H1 (cell line): ENCODE measurements around the gene C1GALT1. TPM values are rescaled to one million over a fixed set of nuclear protein-coding genes. Genes with fewer than 3 reads are reported as not detected.
A peak's percentile ranks its signal among the peaks of the same experiment; 100 is the strongest.

ENCODE experiments used
- CTCF ChIA-PET: fragments of 300-600 bp; sonication (Branson Sonifier 250); formaldehyde crosslinking; loops from one replicate; lab custom pipeline; 2021; ENCODE audit not compliant: partially characterized antibody; lab: Charles Lee
- POLR2A ChIA-PET: fragments of 300-600 bp; sonication (Branson Sonifier 250); formaldehyde crosslinking; loops from one replicate; lab custom pipeline; 2021; ENCODE audit warnings: inconsistent platforms; ENCODE audit not compliant: partially characterized antibody; lab: Charles Lee
- DNase-seq, 2 experiments: peaks; one replicate each; pipeline versions ENCODE4 v3.0.0 to v3.0.0-alpha.2; 2010 to 2022; ENCODE audit warnings: low spot score in 2 of 2, low read depth in 1 of 2, mixed read lengths in 1 of 2
- FAIRE-seq: peaks from 2 replicates; lab custom pipeline; 2011; peaks lifted over from hg19 to GRCh38; lab: Jason Lieb, UNC
- H2AFZ ChIP-seq: 2 replicates; pipeline ENCODE4 v1.8.1; 2012; ENCODE audit warnings: low read length, inconsistent platforms
- H2AK5ac ChIP-seq: 2 replicates; pipeline ENCODE4 v1.6.1; 2013; ENCODE audit warnings: low read depth, low read length
- H2BK120ac ChIP-seq: replicated peaks from 2 replicates; pipeline ENCODE3; 2013; ENCODE audit warnings: low read depth, low read length, inconsistent platforms
- H2BK12ac ChIP-seq: 2 replicates; pipeline ENCODE4 v1.6.1; 2013; ENCODE audit warnings: low read depth, low read length
- H2BK15ac ChIP-seq: 2 replicates; pipeline ENCODE4 v1.6.1; 2013; ENCODE audit warnings: low read length
- H2BK20ac ChIP-seq: 2 replicates; pipeline ENCODE4 v1.6.1; 2013; ENCODE audit warnings: low read length
- H2BK5ac ChIP-seq: 2 replicates; pipeline ENCODE4 v1.6.1; 2013; ENCODE audit warnings: low read depth, low read length
- H3K14ac ChIP-seq: 2 replicates; pipeline ENCODE4 v1.6.1; 2013; ENCODE audit warnings: inconsistent platforms; ENCODE audit not compliant: insufficient read length
- H3K18ac ChIP-seq: 2 replicates; pipeline ENCODE4 v1.6.1; 2013; ENCODE audit warnings: low read length; ENCODE audit errors: extremely low read depth
- H3K23ac ChIP-seq: 2 replicates; pipeline ENCODE4 v1.6.1; 2013; ENCODE audit warnings: inconsistent platforms; ENCODE audit not compliant: insufficient read length
- H3K23me2 ChIP-seq: 2 replicates; pipeline ENCODE4 v1.6.1; 2013; ENCODE audit warnings: low read depth, low read length
- H3K27ac ChIP-seq: 2 replicates; pipeline ENCODE4 v1.6.1; 2011; ENCODE audit warnings: low read depth, low read length, inconsistent platforms
- H3K27me3 ChIP-seq, 4 experiments: replicated peaks in 1 of 4; 1 replicate in 1 of 4; 2 replicates in 3 of 4; pipeline versions ENCODE4 v1.6.1 to v1.8.1; 2011 to 2013; ENCODE audit warnings: low read length in 3 of 4, mild to moderate bottlenecking in 3 of 4, inconsistent platforms in 2 of 4, mixed read lengths in 2 of 4, moderate library complexity in 1 of 4; ENCODE audit not compliant: control insufficient read depth in 3 of 4, insufficient read depth in 3 of 4; ENCODE audit errors: extremely low read depth in 1 of 4
- H3K36me3 ChIP-seq, 4 experiments: 2 replicates each; pipeline versions ENCODE4 v1.6.1 to v1.8.1; 2011 to 2013; ENCODE audit warnings: mild to moderate bottlenecking in 4 of 4, low read length in 3 of 4, moderate library complexity in 2 of 4, control low read depth in 1 of 4, inconsistent platforms in 1 of 4; ENCODE audit not compliant: insufficient read depth in 4 of 4, control insufficient read depth in 2 of 4
- H3K4ac ChIP-seq: replicated peaks from 2 replicates; pipeline ENCODE3; 2013; ENCODE audit warnings: low read length, low read depth, mixed read lengths, inconsistent platforms; ENCODE audit not compliant: insufficient read length
- H3K4me1 ChIP-seq, 4 experiments: replicated peaks in 1 of 4; 1 replicate in 1 of 4; 2 replicates in 3 of 4; pipeline versions ENCODE4 v1.6.1 to v1.8.1; 2011 to 2013; ENCODE audit warnings: low read length in 3 of 4, inconsistent platforms in 2 of 4, mixed read lengths in 1 of 4; ENCODE audit not compliant: insufficient read depth in 4 of 4, control insufficient read depth in 3 of 4
- H3K4me2 ChIP-seq, 2 experiments: 2 replicates each; pipeline versions ENCODE4 v1.6.1 to v1.8.1; 2011 to 2013; ENCODE audit warnings: low read depth in 2 of 2, low read length in 2 of 2, control low read depth in 1 of 2, inconsistent platforms in 1 of 2, mild to moderate bottlenecking in 1 of 2; ENCODE audit not compliant: insufficient read depth in 1 of 2
- H3K4me3 ChIP-seq, 4 experiments: fragments of 200-600, 300-600 bp in 1 of 4; sonication (generic), shearing (Covaris generic), sonication (Bioruptor Twin) in 1 of 4; 2 replicates each; pipeline versions ENCODE4 v1.5.1 to v1.8.1; 2011 to 2016; ENCODE audit warnings: low read length in 4 of 4, low read depth in 3 of 4, control low read depth in 2 of 4, inconsistent platforms in 2 of 4, mild to moderate bottlenecking in 2 of 4, mixed read lengths in 1 of 4, moderate library complexity in 1 of 4; ENCODE audit not compliant: insufficient read depth in 2 of 4; ENCODE audit errors: extremely low read depth in 1 of 4
- H3K56ac ChIP-seq: replicated peaks from 2 replicates; pipeline ENCODE3; 2013; ENCODE audit warnings: low read depth, mild to moderate bottlenecking, mixed read lengths, low read length, inconsistent platforms; ENCODE audit not compliant: insufficient read length
- H3K79me1 ChIP-seq: 2 replicates; pipeline ENCODE4 v1.6.1; 2013; ENCODE audit warnings: low read depth, low read length, control low read depth
- H3K79me2 ChIP-seq, 2 experiments: 2 replicates each; pipeline versions ENCODE4 v1.6.1 to v1.8.1; 2012 to 2013; ENCODE audit warnings: low read length in 2 of 2, mild to moderate bottlenecking in 2 of 2, inconsistent platforms in 1 of 2; ENCODE audit not compliant: insufficient read depth in 2 of 2, control insufficient read depth in 1 of 2
- H3K9ac ChIP-seq, 4 experiments: replicated peaks in 1 of 4; 1 replicate in 1 of 4; 2 replicates in 3 of 4; pipeline versions ENCODE4 v1.6.1 to v1.8.1; 2011 to 2013; ENCODE audit warnings: low read depth in 3 of 4, low read length in 3 of 4, control low read depth in 2 of 4, mild to moderate bottlenecking in 2 of 4, moderate library complexity in 2 of 4, inconsistent platforms in 1 of 4; ENCODE audit errors: extremely low read depth in 1 of 4
- H3K9me3 ChIP-seq, 2 experiments: 2 replicates each; pipeline versions ENCODE4 v1.6.1 to v1.8.1; 2012 to 2013; ENCODE audit warnings: mild to moderate bottlenecking in 2 of 2, moderate library complexity in 2 of 2, control low read depth in 1 of 2, inconsistent platforms in 1 of 2, low read depth in 1 of 2, low read length in 1 of 2, mixed read lengths in 1 of 2; ENCODE audit not compliant: insufficient read depth in 2 of 2
- H4K20me1 ChIP-seq, 2 experiments: replicated peaks in 1 of 2; 2 replicates each; pipeline versions ENCODE3 to v1.8.1; 2011 to 2013; ENCODE audit warnings: inconsistent platforms in 2 of 2, low read length in 2 of 2, mild to moderate bottlenecking in 1 of 2; ENCODE audit not compliant: insufficient read depth in 2 of 2, control insufficient read depth in 1 of 2
- H4K5ac ChIP-seq: 2 replicates; pipeline ENCODE4 v1.6.1; 2013; ENCODE audit warnings: low read length, low read depth, mixed read lengths, inconsistent platforms; ENCODE audit not compliant: insufficient read length
- H4K8ac ChIP-seq: 2 replicates; pipeline ENCODE4 v1.8.0; 2013; ENCODE audit warnings: mild to moderate bottlenecking, moderate library complexity, low read length, inconsistent platforms; ENCODE audit not compliant: insufficient read depth; ENCODE audit errors: extremely low read depth
- H4K91ac ChIP-seq: replicated peaks from 2 replicates; pipeline ENCODE3; 2013; ENCODE audit warnings: low read length, mixed read lengths, inconsistent platforms; ENCODE audit not compliant: insufficient read length
- EP300 ChIP-seq, 2 experiments: IDR thresholded peaks; 1 replicate in 1 of 2; 2 replicates in 1 of 2; pipeline ENCODE4 v1.6.1; 2011 to 2012; ENCODE audit warnings: low read depth in 2 of 2, low read length in 2 of 2, mild to moderate bottlenecking in 2 of 2, borderline replicate concordance in 1 of 2, inconsistent platforms in 1 of 2, moderate library complexity in 1 of 2
- WGBS, 2 experiments: shearing (Covaris generic) in 1 of 2; methylation state at CpG; one replicate each; pipeline versions ENCODE4 v1.1.6 to v1.1.7; 2013 to 2015; ENCODE audit warnings: low lambda C conversion rate in 2 of 2, mixed read lengths in 2 of 2, inconsistent platforms in 1 of 2, low coverage in 1 of 2, missing lambda C conversion rate in 1 of 2; ENCODE audit not compliant: insufficient replicate concordance in 2 of 2, insufficient coverage in 1 of 2, insufficient read length in 1 of 2; ENCODE audit errors: extremely low coverage in 1 of 2, missing lambda C conversion rate in 1 of 2; 5-methylcytosine and 5-hydroxymethylcytosine counted together
- polyA plus RNA-seq, 7 experiments: library from polyadenylated mRNA; depleted of rRNA in 3 of 7; stranded (reverse) in 5 of 7; unstranded in 2 of 7; fragments of >200 nt in 5 of 7; fragments of 200-250 nt in 2 of 7; gene quantifications; 1 replicate in 5 of 7; 2 replicates in 1 of 7; 4 replicates in 1 of 7; pipeline versions ENCODE4 v1.2.1 to v1.2.3, GENCODE V29; 2011 to 2013; ENCODE audit warnings: missing spikeins in 2 of 7, mixed read lengths in 2 of 7
- total RNA-seq: library from RNA; stranded (reverse); fragmentation: NEBNext Ultra II Directional; extraction: Animal tissue kit (Norgen Biotek cat#: 25700); gene quantifications from 2 replicates; pipeline ENCODE4 v1.2.1, GENCODE V29; 2021

Gene C1GALT1
- total and polyA plus RNA-seq, 2 of the 8 experiments (the other 6 are each of a cell fraction or from before 2014, with no cell fraction given): 18.7 to 94.2 TPM

- H3K36me3 ChIP-seq: peaks cover 0 to 41% (median 21%) of the 10 kb centered on the region in 4 experiments; a peak in 4 of 8 replicates
- no peaks in the 10 kb centered on the region for H3K27me3 ChIP-seq
- H3K79me1 ChIP-seq: peaks cover 6% of the 10 kb centered on the region; the same call in 1 of the 2 replicates
- no peak overlapping the region for H4K5ac ChIP-seq
- H2BK5ac ChIP-seq: 0 out of 2 replicates have a peak overlapping the region, but pooled peaks have one; percentile 14
- no peak for FAIRE-seq
- WGBS, 2 experiments: 90% methylated on average over 6 of the region's 6 CpGs; no CpG with 5 or more reads in 1 of the 2 experiments
- no peak overlapping the region for H3K14ac ChIP-seq
- no peak overlapping the region for H4K8ac ChIP-seq
- H2BK12ac ChIP-seq: no peak overlapping the region
- H3K4me2 ChIP-seq: no peak overlapping the region
- no peak overlapping the region for H2BK15ac ChIP-seq
- no peak overlapping the region for H3K9ac ChIP-seq
- H3K4ac ChIP-seq: no peak overlapping the region
- ChIA-PET POLR2A (no interaction called here), CTCF (interaction anchor here (2.2 kb wide), 1 partner anchor 34 kb away, joined by 10 read pairs; the partner anchor contains the start of gene C1GALT1)
- H3K56ac ChIP-seq: no peak overlapping the region
- no peak overlapping the region for H4K91ac ChIP-seq
- H2BK120ac ChIP-seq: no peak overlapping the region
- peak overlapping the region; percentile 34 for H3K18ac ChIP-seq
- H3K27ac ChIP-seq: no peak overlapping the region
- H3K9me3 ChIP-seq: no peaks in the 10 kb centered on the region
- no peak overlapping the region for H2AFZ ChIP-seq
- H3K79me2 ChIP-seq: peaks cover 5 to 95% of the 10 kb centered on the region in 2 experiments
- peaks cover 0 to 1% of the 10 kb centered on the region in 2 experiments for H4K20me1 ChIP-seq
- no peak for DNase-seq
- peaks cover 5 to 22% (median 18%) of the 10 kb centered on the region in 4 experiments; a peak in 5 of 7 replicates for H3K4me1 ChIP-seq
- H3K23me2 ChIP-seq: no peaks in the 10 kb centered on the region
- no peak overlapping the region for H2AK5ac ChIP-seq
- H2BK20ac ChIP-seq: no peak overlapping the region
- H3K23ac ChIP-seq: no peak overlapping the region
- no peak overlapping the region for H3K4me3 ChIP-seq
- no peak for TF ChIP-seq EP300 (IDR thresholded peaks at IDR 0.05; ENCODE audit: borderline replicate concordance in 1 of 2, low read depth in 2 of 2, low read length in 2 of 2)
These were observed 33.9 kb downstream of the C1GALT1 start for GRCh38 chr7:7216279-7216678.
